Skeletal muscle satellite cell (primary cell): ENCODE data around the gene PCED1B.
"Not testable (repeated sequence)": the region's sequence is repeated elsewhere in the genome, so short reads cannot be mapped to it uniquely, and the experiment has no call there.

ENCODE experiments used
- H3K27me3 ChIP-seq: 2 replicates; pipeline ENCODE4 v1.7.0; 2013; ENCODE audit warnings: low read length; ENCODE audit not compliant: control insufficient read depth, insufficient read depth
- H3K36me3 ChIP-seq: 2 replicates; pipeline ENCODE4 v1.7.0; 2013; ENCODE audit warnings: mild to moderate bottlenecking, control low read depth, low read length; ENCODE audit not compliant: insufficient read depth
- H3K4me1 ChIP-seq: 2 replicates; pipeline ENCODE4 v1.7.0; 2013; ENCODE audit warnings: low read length; ENCODE audit not compliant: control insufficient read depth, insufficient read depth
- H3K4me2 ChIP-seq: 2 replicates; pipeline ENCODE4 v1.7.0; 2013; ENCODE audit warnings: mild to moderate bottlenecking, low read length
- H3K4me3 ChIP-seq: 2 replicates; pipeline ENCODE4 v1.7.0; 2013; ENCODE audit warnings: low read length
- H3K9ac ChIP-seq: 2 replicates; pipeline ENCODE4 v1.7.0; 2013; ENCODE audit warnings: mild to moderate bottlenecking, low read depth, low read length, moderate library complexity
- H3K9me3 ChIP-seq: replicated peaks from 2 replicates; pipeline ENCODE4 v1.7.0; 2013; ENCODE audit warnings: mild to moderate bottlenecking, control low read depth, low read length

PCED1B gene

DNA sequence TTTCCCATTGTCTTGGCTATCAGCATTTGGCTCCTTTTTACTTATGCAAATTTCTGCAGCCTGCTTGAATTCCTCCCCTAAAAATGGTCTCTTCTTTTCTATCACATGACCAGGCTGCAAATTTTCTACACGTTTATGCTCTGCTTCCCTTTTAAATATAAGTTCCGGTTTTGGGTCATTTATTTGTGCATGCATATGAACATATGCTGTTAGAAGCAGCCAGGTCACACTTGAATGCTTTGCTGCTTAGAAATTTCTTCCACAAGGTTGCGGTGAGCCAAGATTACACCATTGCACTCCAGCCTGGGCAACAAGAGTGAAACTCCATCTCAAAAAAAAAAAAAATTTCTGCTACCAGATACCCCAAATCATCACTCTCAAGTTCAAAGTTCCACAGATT is 28.1 kb upstream of the PCED1B start:
- not testable (repeated sequence) for H3K4me1 ChIP-seq, H3K9me3 ChIP-seq, H3K4me3 ChIP-seq, H3K4me2 ChIP-seq, H3K9ac ChIP-seq, H3K27me3 ChIP-seq, H3K36me3 ChIP-seq

GRCh38 chr12:47052274-47052673 is 27.1 kb upstream of the PCED1B start:
- Histone ChIP-seq H3K36me3 (no peaks in the 10 kb centered on the region), H3K9me3 (no peaks in the 10 kb centered on the region), H3K27me3 (no peaks in the 10 kb centered on the region), H3K9ac (no peak overlapping the region), H3K4me2 (no peak overlapping the region), H3K4me1 (no peaks in the 10 kb centered on the region), H3K4me3 (no peak overlapping the region)

GRCh38 chr12:47053961-47054360 is 25.5 kb upstream of the PCED1B start:
- H3K4me3 ChIP-seq = no peak overlapping the region
- no peaks in the 10 kb centered on the region for H3K36me3 ChIP-seq
- no peak overlapping the region for H3K9ac ChIP-seq
- no peaks in the 10 kb centered on the region for H3K9me3 ChIP-seq
- no peak overlapping the region for H3K4me2 ChIP-seq
- no peaks in the 10 kb centered on the region for H3K27me3 ChIP-seq
- no peaks in the 10 kb centered on the region for H3K4me1 ChIP-seq

GRCh38 chr12:47054659-47055058 is 24.8 kb upstream of the PCED1B start:
- Histone ChIP-seq H3K27me3 (no peaks in the 10 kb centered on the region), H3K9ac (no peak overlapping the region), H3K4me2 (no peak overlapping the region), H3K4me1 (no peaks in the 10 kb centered on the region), H3K4me3 (no peak overlapping the region), H3K9me3 (no peaks in the 10 kb centered on the region), H3K36me3 (no peaks in the 10 kb centered on the region)

- H3K4me3 ChIP-seq, H3K9me3 ChIP-seq, H3K27me3 ChIP-seq, H3K4me1 ChIP-seq, H3K4me2 ChIP-seq, H3K36me3 ChIP-seq, H3K9ac ChIP-seq: not testable (repeated sequence)
Measured at GRCh38 chr12:47055856-47056255, 23.6 kb upstream of the PCED1B start.

DNA sequence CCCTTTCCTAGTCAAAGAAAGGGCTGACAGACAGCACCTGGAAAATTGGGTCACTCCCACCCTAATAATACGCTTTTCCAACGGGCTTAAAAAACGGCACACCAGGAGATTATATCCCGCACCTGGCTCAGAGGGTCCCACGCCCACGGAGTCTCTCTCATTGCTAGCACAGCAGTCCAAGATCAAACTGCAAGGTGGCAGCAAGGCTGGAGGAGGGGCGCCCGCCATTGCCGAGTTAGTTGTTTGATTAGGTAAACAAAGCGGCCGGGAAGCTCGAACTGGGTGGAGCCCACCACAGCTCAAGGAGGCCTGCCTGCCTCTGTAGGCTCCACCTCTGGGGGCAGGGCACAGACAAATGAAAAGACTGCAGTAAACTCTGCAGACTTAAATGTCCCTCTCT is 22.5 kb upstream of the PCED1B start:
- not testable (repeated sequence) for H3K9me3 ChIP-seq, H3K4me3 ChIP-seq, H3K9ac ChIP-seq, H3K27me3 ChIP-seq, H3K36me3 ChIP-seq, H3K4me1 ChIP-seq, H3K4me2 ChIP-seq

- not testable (repeated sequence) for H3K9ac ChIP-seq, H3K4me3 ChIP-seq, H3K4me1 ChIP-seq
Measured at GRCh38 chr12:47058640-47059039, 20.8 kb upstream of the PCED1B start.

GRCh38 chr12:47065546-47065945 is 13.9 kb upstream of the PCED1B start:
- H3K9ac ChIP-seq = no peak overlapping the region
- H3K4me3 ChIP-seq = no peak overlapping the region
- no peaks in the 10 kb centered on the region for H3K27me3 ChIP-seq
- no peak overlapping the region for H3K4me2 ChIP-seq
- no peaks in the 10 kb centered on the region for H3K4me1 ChIP-seq
- no peaks in the 10 kb centered on the region for H3K9me3 ChIP-seq
- H3K36me3 ChIP-seq = no peaks in the 10 kb centered on the region

More at GRCh38 chr12:47058640-47059039, 20.8 kb upstream of the PCED1B start:
- not testable (repeated sequence) for H3K9me3 ChIP-seq, H3K27me3 ChIP-seq, H3K36me3 ChIP-seq, H3K4me2 ChIP-seq

GRCh38 chr12:47066278-47067025 is 13.0 kb upstream of the PCED1B start:
- no peaks in the 10 kb centered on the region for H3K9me3 ChIP-seq
- no peaks in the 10 kb centered on the region for H3K27me3 ChIP-seq
- no peak overlapping the region for H3K4me3 ChIP-seq
- no peak overlapping the region for H3K9ac ChIP-seq
- no peak overlapping the region for H3K4me2 ChIP-seq
- H3K36me3 ChIP-seq = no peaks in the 10 kb centered on the region
- H3K4me1 ChIP-seq = no peaks in the 10 kb centered on the region

GRCh38 chr12:47067176-47067575 is 12.2 kb upstream of the PCED1B start:
- no peak overlapping the region for H3K4me3 ChIP-seq
- H3K27me3 ChIP-seq = no peaks in the 10 kb centered on the region
- H3K4me2 ChIP-seq = no peak overlapping the region
- no peaks in the 10 kb centered on the region for H3K9me3 ChIP-seq
- H3K36me3 ChIP-seq = no peaks in the 10 kb centered on the region
- H3K4me1 ChIP-seq = no peaks in the 10 kb centered on the region
- no peak overlapping the region for H3K9ac ChIP-seq

GRCh38 chr12:47067771-47068431 is 11.5 kb upstream of the PCED1B start:
- H3K4me1 ChIP-seq = no peaks in the 10 kb centered on the region
- no peak overlapping the region for H3K4me2 ChIP-seq
- no peaks in the 10 kb centered on the region for H3K27me3 ChIP-seq
- no peaks in the 10 kb centered on the region for H3K9me3 ChIP-seq
- H3K36me3 ChIP-seq = no peaks in the 10 kb centered on the region
- H3K4me3 ChIP-seq = no peak overlapping the region
- no peak overlapping the region for H3K9ac ChIP-seq

DNA sequence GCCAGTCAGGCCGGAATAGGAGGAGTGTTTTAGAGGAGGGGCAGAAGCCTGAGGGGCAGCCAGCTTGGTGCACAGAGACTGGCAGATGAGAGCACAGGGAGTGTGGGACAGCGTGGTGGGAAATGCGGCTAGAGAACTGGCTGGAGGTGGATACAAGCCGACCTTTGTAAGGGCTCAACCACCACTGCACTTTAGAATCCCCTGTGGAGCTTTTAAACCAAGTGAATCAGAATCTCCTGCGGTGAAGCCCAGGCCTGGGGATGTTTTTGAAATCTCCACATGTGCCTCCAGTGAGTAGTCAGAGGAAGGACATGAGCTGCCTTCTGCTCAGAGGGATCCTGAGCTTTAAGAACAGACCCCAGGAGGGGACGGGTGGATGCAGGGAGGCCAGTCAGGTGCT is 10.9 kb upstream of the PCED1B start:
- H3K4me1 ChIP-seq = no peaks in the 10 kb centered on the region
- no peaks in the 10 kb centered on the region for H3K27me3 ChIP-seq
- no peaks in the 10 kb centered on the region for H3K36me3 ChIP-seq
- H3K4me3 ChIP-seq = no peak overlapping the region
- H3K9me3 ChIP-seq = no peaks in the 10 kb centered on the region
- no peak overlapping the region for H3K4me2 ChIP-seq
- no peak overlapping the region for H3K9ac ChIP-seq
